HG03565 (cell line): ENCODE data around the gene HIGD1A.

Experiments
- ATAC-seq: cut with Tn5 transposase; IDR thresholded peaks from one replicate; pipeline ENCODE4 v1.9.1; 2021; ENCODE audit warnings: mild to moderate bottlenecking, moderate library complexity; ENCODE audit not compliant: unreplicated experiment

HIGD1A gene

DNA sequence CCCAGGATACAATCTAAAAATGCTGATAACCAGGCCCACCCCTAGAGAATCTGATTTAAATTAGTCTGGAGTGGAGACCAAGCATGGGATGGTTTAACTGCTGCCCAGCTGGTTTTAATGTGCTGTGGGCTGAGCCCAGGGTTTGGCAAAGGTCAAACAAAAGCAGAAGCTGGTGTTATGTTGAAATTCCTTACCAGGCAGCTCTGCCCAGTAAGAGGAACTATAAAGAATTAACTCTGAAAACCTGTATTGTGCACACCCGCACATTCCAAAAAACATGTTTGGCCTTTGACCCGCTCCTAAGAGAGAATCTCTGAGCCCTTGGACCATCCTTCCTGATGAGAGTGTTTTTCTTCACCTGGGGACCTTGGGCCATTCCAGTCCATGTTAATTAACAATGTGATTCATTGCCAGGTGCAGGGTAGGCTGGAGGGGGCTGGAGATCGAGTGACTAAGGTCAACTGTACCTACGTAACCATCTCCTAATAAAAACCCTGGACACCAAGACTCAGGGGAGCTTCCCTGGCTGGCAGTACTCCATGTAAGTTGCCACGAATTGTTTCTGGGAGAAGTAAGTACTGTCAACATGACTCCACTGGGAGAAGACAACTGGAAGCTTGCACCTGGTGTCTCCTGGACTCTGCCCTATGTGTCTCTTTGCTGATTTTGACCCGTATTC, 42.1 kb downstream of the HIGD1A start:
- no peak for ATAC-seq

- no peak for ATAC-seq
Measured at GRCh38 chr3:42758126-42758525, 46.2 kb downstream of the HIGD1A start.

GRCh38 chr3:42756681-42757213, 47.5 kb downstream of the HIGD1A start:
- no peak for ATAC-seq

GRCh38 chr3:42755681-42756578, 48.4 kb downstream of the HIGD1A start:
- no peak for ATAC-seq

GRCh38 chr3:42753757-42754156, 50.5 kb downstream of the HIGD1A start:
- no peak for ATAC-seq

GRCh38 chr3:42752961-42753360, 51.3 kb downstream of the HIGD1A start:
- ATAC-seq = no peak

DNA sequence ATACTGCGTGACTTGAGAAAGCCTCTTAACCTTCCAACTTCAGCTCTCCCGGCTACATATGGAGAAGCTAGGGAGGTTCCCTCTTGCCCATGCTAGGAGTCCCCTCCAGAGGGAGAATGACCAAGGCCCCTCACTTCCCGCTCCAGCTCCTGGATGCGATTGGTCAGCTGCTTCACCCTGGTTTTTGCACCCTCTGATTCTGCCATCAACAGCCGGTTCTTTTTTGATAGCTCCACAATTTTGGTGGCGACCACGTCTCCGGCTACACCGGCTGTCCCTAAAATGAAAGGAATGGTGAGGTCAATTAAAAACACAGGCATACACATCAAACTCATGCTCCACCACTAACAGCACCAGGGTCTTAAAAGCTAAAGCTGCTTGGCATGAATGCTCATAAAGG, 51.8 kb downstream of the HIGD1A start:
- ATAC-seq = no peak

- no peak for ATAC-seq
Measured at GRCh38 chr3:42751609-42752008, 52.7 kb downstream of the HIGD1A start.

- ATAC-seq = no peak
Measured at GRCh38 chr3:42750834-42751233, 53.5 kb downstream of the HIGD1A start.

DNA sequence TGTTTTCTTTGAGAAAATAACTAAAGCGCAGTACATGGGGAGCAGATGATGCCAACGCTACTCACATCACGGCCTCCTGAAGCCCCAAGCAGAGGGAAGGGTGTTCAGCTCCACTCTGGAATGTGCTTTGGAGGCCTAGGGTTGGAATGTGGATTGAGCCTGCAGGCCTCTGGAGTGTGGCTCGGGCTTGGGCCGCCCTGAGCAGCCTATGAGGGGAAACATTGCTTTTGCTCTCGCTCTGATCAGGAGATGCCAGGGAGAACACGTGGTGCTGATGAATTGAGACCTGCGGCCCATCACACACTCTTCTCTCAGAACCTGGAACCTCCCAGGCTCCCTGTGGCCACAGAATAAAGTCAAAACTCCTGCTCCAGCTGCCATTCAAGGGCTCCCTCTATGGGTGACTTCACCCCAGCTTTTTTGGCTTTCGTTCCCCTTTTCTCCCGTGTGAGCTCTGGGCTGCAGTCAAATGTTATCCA, 54.5 kb downstream of the HIGD1A start:
- no peak for ATAC-seq

DNA sequence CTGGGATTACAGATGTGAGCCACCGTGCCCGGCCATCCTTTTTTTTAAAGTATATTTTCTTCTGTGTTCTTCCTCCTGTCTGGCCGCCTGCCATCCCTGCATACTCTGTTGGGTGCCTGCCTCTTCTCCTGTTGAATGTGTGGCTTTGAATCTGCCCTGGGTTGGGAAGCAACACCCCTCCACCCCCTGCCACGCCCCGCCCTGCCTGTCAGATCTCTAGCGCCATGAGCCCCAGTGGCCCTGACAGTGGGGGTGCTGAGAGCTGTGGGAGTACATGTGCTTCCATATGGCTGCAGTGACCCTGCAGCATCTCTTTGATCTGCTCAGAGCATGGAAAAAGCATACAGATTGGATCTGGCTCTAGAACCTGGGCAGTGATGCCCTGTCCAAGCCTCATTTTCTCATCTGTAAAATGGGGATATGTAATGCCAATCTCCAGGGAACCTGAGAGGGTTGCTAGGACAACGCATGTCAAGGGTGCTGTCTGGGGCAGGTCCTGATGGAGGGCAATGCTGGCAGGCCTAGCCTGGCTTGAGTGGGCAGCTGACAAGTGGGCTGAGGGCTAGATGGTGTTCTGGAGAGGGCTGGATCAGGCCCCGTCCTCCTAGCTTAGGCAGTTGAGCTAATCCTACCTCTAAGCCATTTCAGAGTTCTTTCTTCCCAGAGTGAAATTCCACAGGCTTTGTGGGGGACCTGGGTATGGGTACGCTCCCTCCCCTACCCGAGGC, 55.1 kb downstream of the HIGD1A start:
- no peak for ATAC-seq

- ATAC-seq = no peak
Measured at GRCh38 chr3:42747581-42747980, 56.7 kb downstream of the HIGD1A start.

GRCh38 chr3:42746455-42747450, 57.5 kb downstream of the HIGD1A start:
- no peak for ATAC-seq

- no peak for ATAC-seq
Measured at GRCh38 chr3:42745776-42746454, 58.4 kb downstream of the HIGD1A start.

GRCh38 chr3:42745291-42745745, 59.0 kb downstream of the HIGD1A start:
- no peak for ATAC-seq

DNA sequence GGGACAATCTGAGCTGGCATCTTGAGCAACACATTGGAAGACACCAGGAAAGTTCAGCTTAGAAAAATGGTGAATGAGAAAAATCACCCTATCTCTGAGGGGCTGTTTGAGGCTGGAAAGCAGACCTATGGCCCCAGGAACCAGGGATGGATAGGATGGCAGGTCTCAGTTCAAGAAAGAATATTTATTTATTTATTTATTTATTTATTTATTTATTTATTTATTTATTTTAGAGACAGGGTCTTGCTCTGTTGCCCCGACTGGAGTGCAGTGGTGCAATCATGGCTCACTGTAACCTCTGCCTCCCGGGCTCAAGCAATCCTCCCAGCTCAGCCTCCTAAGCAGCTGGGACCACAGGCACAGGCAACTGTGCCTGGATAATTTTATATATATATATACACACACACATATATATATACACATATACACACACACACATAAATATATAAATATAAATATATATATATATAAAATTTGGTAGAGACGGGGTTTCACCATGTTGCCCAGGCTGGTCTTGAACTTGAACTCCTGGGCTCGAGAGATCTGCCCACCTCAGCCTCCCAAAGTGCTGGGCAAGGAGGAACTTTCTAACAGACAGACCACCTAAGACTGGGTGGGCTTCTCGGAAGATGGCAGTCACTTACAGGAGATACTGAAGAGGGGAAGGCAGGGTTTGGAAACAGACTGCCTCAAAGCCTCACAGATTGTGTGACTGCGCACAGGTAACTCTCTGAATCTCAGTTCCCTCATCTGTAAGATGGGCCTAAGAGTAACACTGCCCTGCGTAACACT, 60.9 kb downstream of the HIGD1A start:
- no peak for ATAC-seq

GRCh38 chr3:42742688-42743087, 61.6 kb downstream of the HIGD1A start:
- no peak for ATAC-seq

DNA sequence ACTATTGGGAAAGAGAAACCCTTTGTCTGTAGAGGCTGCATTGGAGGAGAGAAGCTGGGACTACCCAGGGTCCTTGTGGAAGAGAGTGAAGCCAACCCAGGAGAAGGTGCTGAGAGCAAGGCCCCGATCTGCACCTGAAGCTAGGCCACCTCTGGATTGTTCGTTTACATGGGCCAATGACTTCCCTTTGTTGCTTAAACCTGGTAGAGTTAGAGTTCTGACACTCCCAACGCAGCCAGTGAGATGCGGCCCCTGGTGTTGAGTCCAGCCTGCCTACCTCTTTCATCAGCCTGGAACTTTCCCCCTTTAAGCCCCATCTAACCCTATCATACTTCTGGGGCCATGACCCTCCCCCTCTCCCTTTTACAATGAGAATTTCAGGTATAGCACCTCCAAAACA, 62.0 kb downstream of the HIGD1A start:
- ATAC-seq = no peak

DNA sequence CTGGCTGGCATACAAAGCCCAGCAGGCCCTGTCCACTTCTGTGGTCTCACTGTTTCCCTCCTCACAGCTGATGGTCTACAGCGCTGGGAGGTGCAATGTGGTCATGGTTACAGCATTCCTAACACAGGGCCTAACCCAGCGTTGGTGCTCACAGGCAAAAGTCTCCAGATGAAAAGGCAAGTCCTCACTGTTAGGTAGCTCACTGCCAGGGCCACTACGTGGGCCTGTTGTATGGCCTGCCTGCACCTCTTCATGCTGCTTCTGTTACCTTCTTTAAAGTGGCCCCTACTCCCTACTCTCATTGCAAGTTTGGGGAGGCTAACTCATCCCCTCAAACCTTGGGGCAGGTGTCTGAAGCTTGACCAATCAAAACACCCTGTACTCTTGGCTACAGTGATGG, 62.5 kb downstream of the HIGD1A start:
- no peak for ATAC-seq
